Mesendoderm (in vitro differentiated cells): ENCODE data around the gene DOCK2.

ENCODE experiments used
- DNase-seq: peaks from one replicate; pipeline ENCODE4 v3.0.0; 2013
- H2AK5ac ChIP-seq: 2 replicates; pipeline ENCODE4 v1.6.1; 2013; ENCODE audit warnings: low read length, inconsistent platforms
- H2BK120ac ChIP-seq: 2 replicates; pipeline ENCODE4 v1.6.1; 2013; ENCODE audit warnings: low read depth, mild to moderate bottlenecking, low read length, moderate library complexity, mixed read lengths
- H2BK15ac ChIP-seq: replicated peaks from 2 replicates; pipeline ENCODE4 v1.6.1; 2013; ENCODE audit warnings: low read depth, mild to moderate bottlenecking, moderate library complexity
- H2BK5ac ChIP-seq: 2 replicates; pipeline ENCODE4 v1.6.1; 2013; ENCODE audit warnings: low read length, inconsistent platforms
- H3K18ac ChIP-seq: 2 replicates; pipeline ENCODE4 v1.6.1; 2013; ENCODE audit warnings: mild to moderate bottlenecking, low read length, mixed read lengths
- H3K23ac ChIP-seq: one replicate; pipeline ENCODE4 v1.6.1; 2013; ENCODE audit warnings: low read length
- H3K27ac ChIP-seq: 2 replicates; pipeline ENCODE4 v1.5.1; 2013; ENCODE audit warnings: low read depth, mild to moderate bottlenecking, inconsistent platforms, low read length, moderate library complexity
- H3K27me3 ChIP-seq: 2 replicates; pipeline ENCODE4 v1.6.1; 2013; ENCODE audit warnings: low read length, control low read depth, mild to moderate bottlenecking, inconsistent platforms; ENCODE audit not compliant: insufficient read depth, poor library complexity
- H3K36me3 ChIP-seq: 2 replicates; pipeline ENCODE4 v1.6.1; 2013; ENCODE audit warnings: low read length, inconsistent platforms; ENCODE audit not compliant: control insufficient read depth, insufficient read depth
- H3K4ac ChIP-seq: one replicate; pipeline ENCODE4 v1.6.1; 2013; ENCODE audit warnings: low read depth, mild to moderate bottlenecking, low read length, moderate library complexity
- H3K4me1 ChIP-seq: 2 replicates; pipeline ENCODE4 v1.6.1; 2013; ENCODE audit warnings: low read depth, low read length, inconsistent platforms; ENCODE audit not compliant: control insufficient read depth
- H3K4me2 ChIP-seq: 2 replicates; pipeline ENCODE4 v1.6.1; 2013; ENCODE audit warnings: low read length
- H3K4me3 ChIP-seq: 2 replicates; pipeline ENCODE4 v1.5.1; 2013; ENCODE audit warnings: mild to moderate bottlenecking, low read length
- H3K56ac ChIP-seq: one replicate; pipeline ENCODE4 v1.6.1; 2013; ENCODE audit warnings: low read length
- H3K79me1 ChIP-seq: 2 replicates; pipeline ENCODE4 v1.6.1; 2013; ENCODE audit warnings: low read length, inconsistent platforms
- H3K79me2 ChIP-seq: 2 replicates; pipeline ENCODE4 v1.6.1; 2013; ENCODE audit warnings: mild to moderate bottlenecking, low read length; ENCODE audit not compliant: control insufficient read depth, insufficient read depth
- H3K9ac ChIP-seq: 2 replicates; pipeline ENCODE4 v1.6.1; 2013; ENCODE audit warnings: low read length, inconsistent platforms
- H4K5ac ChIP-seq: one replicate; pipeline ENCODE4 v1.6.1; 2013; ENCODE audit warnings: low read length
- H4K8ac ChIP-seq: one replicate; pipeline ENCODE4 v1.6.1; 2013; ENCODE audit warnings: low read depth, mild to moderate bottlenecking, control low read depth, low read length, moderate library complexity
- WGBS: extraction: QIAGEN DNeasy Blood & Tissue Kit; methylation state at CpG from one replicate; pipeline ENCODE4 v1.1.7; 2013; ENCODE audit warnings: low lambda C conversion rate, missing lambda C conversion rate; ENCODE audit not compliant: insufficient coverage; ENCODE audit errors: extremely low coverage; 5-methylcytosine and 5-hydroxymethylcytosine counted together

DOCK2 gene

GRCh38 chr5:169973056-169973455 is 336.0 kb downstream of the DOCK2 start:
- Histone ChIP-seq H3K27ac (no peak overlapping the region), H3K4me1 (peaks cover 9% of the 10 kb centered on the region), H3K79me1 (no peaks in the 10 kb centered on the region), H3K36me3 (no peaks in the 10 kb centered on the region), H3K9ac (no peak overlapping the region), H3K56ac (no peak overlapping the region), H3K4ac (no peak overlapping the region), H4K5ac (no peak overlapping the region), H3K4me2 (no peak overlapping the region), H3K23ac (no peak overlapping the region), H3K18ac (no peak overlapping the region), H2BK5ac (no peak overlapping the region), H3K79me2 (no peaks in the 10 kb centered on the region), H4K8ac (no peak overlapping the region), H3K27me3 (no peaks in the 10 kb centered on the region), H3K4me3 (no peak overlapping the region), H2BK15ac (no peak overlapping the region), H2BK120ac (no peak overlapping the region), H2AK5ac (no peak overlapping the region)
- WGBS, result no CpG with 5 or more reads among the region's 3 CpGs
- no peak for DNase-seq

GRCh38 chr5:169974121-169974770 is 337.2 kb downstream of the DOCK2 start:
- Histone ChIP-seq H3K4me2 (no peak overlapping the region), H3K4me1 (peaks cover 14% of the 10 kb centered on the region)
- no CpG with 5 or more reads among the region's 6 CpGs for WGBS

GRCh38 chr5:169978714-169979113 is 341.6 kb downstream of the DOCK2 start:
- peak overlapping the region; percentile 82 for H3K18ac ChIP-seq
- no peak overlapping the region for H4K8ac ChIP-seq
- no peak overlapping the region for H3K4ac ChIP-seq
- H3K56ac ChIP-seq, result peak overlapping the region; percentile 62
- no peaks in the 10 kb centered on the region for H3K36me3 ChIP-seq
- no peak overlapping the region for H3K4me3 ChIP-seq
- no peak overlapping the region for H2BK120ac ChIP-seq
- H2AK5ac ChIP-seq, result no peak overlapping the region
- no peak overlapping the region for H2BK5ac ChIP-seq
- H3K4me2 ChIP-seq, result no peak overlapping the region
- no peak overlapping the region for H3K27ac ChIP-seq
- H3K4me1 ChIP-seq, result peaks cover 12% of the 10 kb centered on the region
- H3K79me2 ChIP-seq, result no peaks in the 10 kb centered on the region
- H2BK15ac ChIP-seq, result no peak overlapping the region
- H3K27me3 ChIP-seq, result no peaks in the 10 kb centered on the region
- no CpG with 5 or more reads among the region's 7 CpGs for WGBS
- H4K5ac ChIP-seq, result no peak overlapping the region
- no peak overlapping the region for H3K23ac ChIP-seq
- no peak for DNase-seq
- peak overlapping the region; percentile 52 for H3K9ac ChIP-seq
- no peaks in the 10 kb centered on the region for H3K79me1 ChIP-seq

More at GRCh38 chr5:169974121-169974770, 337.2 kb downstream of the DOCK2 start:
- Histone ChIP-seq H3K27ac (no peak overlapping the region), H3K56ac (no peak overlapping the region), H3K79me2 (no peaks in the 10 kb centered on the region), H3K23ac (no peak overlapping the region), H3K9ac (no peak overlapping the region), H3K27me3 (no peaks in the 10 kb centered on the region), H4K8ac (no peak overlapping the region), H3K79me1 (no peaks in the 10 kb centered on the region), H4K5ac (no peak overlapping the region), H2BK15ac (no peak overlapping the region), H2BK5ac (no peak overlapping the region), H2BK120ac (no peak overlapping the region), H3K4ac (no peak overlapping the region), H3K36me3 (no peaks in the 10 kb centered on the region), H3K18ac (no peak overlapping the region), H3K4me3 (no peak overlapping the region), H2AK5ac (no peak overlapping the region)
- no peak for DNase-seq

- Histone ChIP-seq H3K79me1 (no peaks in the 10 kb centered on the region), H3K4me2 (peak overlapping the region; percentile 39), H3K4me3 (peak overlapping the region; percentile 9), H3K4ac (no peak overlapping the region), H3K79me2 (no peaks in the 10 kb centered on the region), H3K27ac (no peak overlapping the region), H2BK15ac (no peak overlapping the region), H2AK5ac (no peak overlapping the region), H2BK120ac (no peak overlapping the region), H2BK5ac (no peak overlapping the region), H4K8ac (no peak overlapping the region), H3K23ac (no peak overlapping the region), H3K27me3 (no peaks in the 10 kb centered on the region), H3K9ac (peak overlapping the region; percentile 62), H3K56ac (peak overlapping the region; percentile 83), H4K5ac (peak overlapping the region; percentile 23), H3K4me1 (peaks cover 12% of the 10 kb centered on the region), H3K18ac (peak overlapping the region; percentile 77), H3K36me3 (no peaks in the 10 kb centered on the region)
- WGBS, result no CpG with 5 or more reads among the region's 3 CpGs
- DNase-seq, result peak; percentile 11
Observed at GRCh38 chr5:169979871-169980270, 342.8 kb downstream of the DOCK2 start.

- Histone ChIP-seq H3K79me1 (no peaks in the 10 kb centered on the region), H2AK5ac (no peak within 1 kb of the TSS), H3K23ac (no peak within 1 kb of the TSS), H2BK15ac (peak within 1 kb of the TSS; percentile 58), H3K79me2 (no peaks in the 10 kb centered on the region), H3K18ac (peak within 1 kb of the TSS; percentile 77), H3K27ac (no peak within 1 kb of the TSS), H3K9ac (peak within 1 kb of the TSS; percentile 62), H4K8ac (no peak within 1 kb of the TSS), H3K4me1 (peaks cover 12% of the 10 kb centered on the region), H3K4me2 (peak within 1 kb of the TSS; percentile 39), H3K56ac (peak within 1 kb of the TSS; percentile 83), H2BK120ac (no peak within 1 kb of the TSS), H3K36me3 (no peaks in the 10 kb centered on the region), H4K5ac (peak within 1 kb of the TSS; percentile 23), H3K4ac (no peak within 1 kb of the TSS), H2BK5ac (no peak within 1 kb of the TSS), H3K4me3 (peak within 1 kb of the TSS; percentile 9), H3K27me3 (no peaks in the 10 kb centered on the region)
- WGBS, result no CpG with 5 or more reads among the region's 11 CpGs
- DNase-seq, result peak; percentile 97
Observed at GRCh38 chr5:169980418-169981053, 343.5 kb downstream of the DOCK2 start, which contains the start of gene INSYN2B. Gene INSYN2B, minus strand, starts transcription at chr5:169980495. Its CDS starts 96,597 bp downstream, at chr5:169883898.
